Endothelial cell of umbilical vein (primary cell): Measurements from ENCODE around the gene KCNJ5. TPM values are rescaled to one million over a fixed set of nuclear protein-coding genes. Genes with fewer than 3 reads are reported as not detected.

Experiments
- BruUV-seq: library from RNA; stranded (reverse); fragments of 400-500 nt; replicated peaks from 2 replicates; lab custom pipeline; 2021; lab: Mats Ljungman, UMichigan
- CTCF ChIA-PET: fragments of 300-600, 350-600 bp; sonication (Branson Sonifier 250); formaldehyde crosslinking; loops from one replicate; lab custom pipeline; 2021; ENCODE audit warnings: antibody characterized with exemption, inconsistent platforms; lab: Charles Lee
- POLR2A ChIA-PET: fragments of 300-600, 350-600 bp; sonication (Branson Sonifier 250); formaldehyde crosslinking; loops from one replicate; lab custom pipeline; 2021; ENCODE audit warnings: antibody characterized with exemption, inconsistent platforms; lab: Charles Lee
- DNase-seq: peaks from one replicate; pipeline ENCODE4 v3.0.0-alpha.2; 2011; ENCODE audit warnings: low read depth, low spot score
- FAIRE-seq: peaks from 2 replicates; lab custom pipeline; 2011; peaks lifted over from hg19 to GRCh38; lab: Jason Lieb, UNC
- H2AFZ ChIP-seq: 2 replicates; pipeline ENCODE4 v1.6.0; 2012; ENCODE audit warnings: low read depth, low read length, control low read depth, inconsistent platforms
- H3K27ac ChIP-seq: 2 replicates; pipeline ENCODE4 v1.5.1; 2011; ENCODE audit warnings: low read depth, mild to moderate bottlenecking, control low read depth, low read length, moderate library complexity; ENCODE audit not compliant: insufficient read depth
- H3K27me3 ChIP-seq, 2 experiments: 2 replicates each; pipeline versions ENCODE4 v1.6.0 to v1.6.1; 2011; ENCODE audit warnings: low read length in 2 of 2, mixed read lengths in 1 of 2; ENCODE audit not compliant: control insufficient read depth in 2 of 2, insufficient read depth in 2 of 2
- H3K36me3 ChIP-seq, 2 experiments: 2 replicates in 1 of 2; 3 replicates in 1 of 2; pipeline ENCODE4 v1.5.1; 2011; ENCODE audit warnings: low read length in 2 of 2, mild to moderate bottlenecking in 1 of 2, moderate library complexity in 1 of 2; ENCODE audit not compliant: control insufficient read depth in 2 of 2, insufficient read depth in 2 of 2; ENCODE audit errors: extremely low read depth in 1 of 2
- H3K4me1 ChIP-seq: 3 replicates; pipeline ENCODE4 v1.5.1; 2011; ENCODE audit warnings: mild to moderate bottlenecking, low read length; ENCODE audit not compliant: control insufficient read depth, insufficient read depth; ENCODE audit errors: extremely low read depth
- H3K4me2 ChIP-seq: 2 replicates; pipeline ENCODE4 v1.6.1; 2011; ENCODE audit warnings: low read length, control low read depth, mixed read lengths; ENCODE audit not compliant: insufficient read depth
- H3K4me3 ChIP-seq, 3 experiments: fragments of 200-600 bp in 1 of 3; sonication (generic), shearing (Covaris generic) in 1 of 3; replicated peaks in 1 of 3; 2 replicates each; pipeline ENCODE4 v1.5.1; 2011 to 2016; ENCODE audit warnings: control low read depth in 3 of 3, low read length in 3 of 3, mild to moderate bottlenecking in 2 of 3, inconsistent platforms in 1 of 3, low read depth in 1 of 3, moderate library complexity in 1 of 3; ENCODE audit not compliant: insufficient read depth in 1 of 3
- H3K79me2 ChIP-seq: 2 replicates; pipeline ENCODE4 v1.6.0; 2012; ENCODE audit warnings: low read length, inconsistent platforms; ENCODE audit not compliant: control insufficient read depth, insufficient read depth
- H3K9ac ChIP-seq: replicated peaks from 2 replicates; pipeline ENCODE3; 2011; ENCODE audit warnings: low read length, control low read depth; ENCODE audit not compliant: insufficient read depth; ENCODE audit errors: extremely low read depth
- H3K9me1 ChIP-seq: replicated peaks from 3 replicates; pipeline ENCODE4 v1.6.0; 2011; ENCODE audit warnings: mild to moderate bottlenecking, low read length; ENCODE audit not compliant: control insufficient read depth, insufficient read depth; ENCODE audit errors: extremely low read depth
- H3K9me3 ChIP-seq: replicated peaks from 2 replicates; pipeline ENCODE4 v1.5.1; 2012; ENCODE audit warnings: low read length, inconsistent platforms; ENCODE audit not compliant: control insufficient read depth, insufficient read depth
- H4K20me1 ChIP-seq: replicated peaks from 2 replicates; pipeline ENCODE3; 2011; ENCODE audit warnings: mild to moderate bottlenecking, low read length; ENCODE audit not compliant: control insufficient read depth, insufficient read depth; ENCODE audit errors: extremely low read depth
- EZH2 ChIP-seq: IDR thresholded peaks from 2 replicates; pipeline ENCODE4 v1.6.1; 2012; ENCODE audit warnings: borderline replicate concordance, low read depth, mild to moderate bottlenecking, moderate library complexity, low read length, inconsistent platforms; ENCODE audit not compliant: severe bottlenecking
- FOS ChIP-seq: IDR thresholded peaks from 2 replicates; pipeline ENCODE4 v1.6.1; 2011; ENCODE audit warnings: mild to moderate bottlenecking, low read length, moderate library complexity, borderline replicate concordance; ENCODE audit not compliant: insufficient read depth
- GATA2 ChIP-seq: IDR thresholded peaks from 2 replicates; pipeline ENCODE4 v1.7.0; 2011; ENCODE audit warnings: low read depth, mild to moderate bottlenecking, moderate library complexity, mixed read lengths, low read length; ENCODE audit not compliant: insufficient read length, insufficient read depth
- JUN ChIP-seq: IDR thresholded peaks from 2 replicates; pipeline ENCODE4 v1.6.1; 2011; ENCODE audit warnings: borderline replicate concordance, low read depth; ENCODE audit not compliant: insufficient read length, insufficient read depth
- MYC ChIP-seq: IDR thresholded peaks from one replicate; pipeline ENCODE4 v1.6.1; 2011; ENCODE audit warnings: mild to moderate bottlenecking, low read depth, low read length
- POLR2A ChIP-seq: IDR thresholded peaks from 2 replicates; pipeline ENCODE4 v1.6.1; 2012; ENCODE audit warnings: low read depth, mild to moderate bottlenecking, control low read depth, low read length
- POLR2AphosphoS5 ChIP-seq: IDR thresholded peaks from 2 replicates; pipeline ENCODE4 v1.6.1; 2012; ENCODE audit warnings: low read depth, mild to moderate bottlenecking, control low read depth, low read length, moderate library complexity; ENCODE audit not compliant: insufficient read depth
- dilution Hi-C: fragments of 300-500 bp; cut with MboI; formaldehyde crosslinking; loops from one replicate; pipeline ENCODE4 v1.15.0; 2019; ENCODE audit warnings: low sequenced_read_pairs; ENCODE audit not compliant: extremely low pct_ligation_motif_present
- intact Hi-C: fragments of 100-400 bp; cut with micrococcal nuclease; formaldehyde crosslinking; loops from one replicate; pipeline ENCODE4 v1.10.0; 2022
- polyA plus RNA-seq, 4 experiments: library from polyadenylated mRNA; depleted of rRNA in 3 of 4; stranded (reverse) in 3 of 4; unstranded in 1 of 4; fragments of >200 nt; gene quantifications; 2 replicates each; pipeline versions ENCODE4 v1.2.1 to v1.2.3, GENCODE V29; 2011 to 2012; ENCODE audit warnings: missing spikeins in 1 of 4
- total RNA-seq: library from RNA; stranded (reverse); gene quantifications from 2 replicates; pipeline ENCODE4 v1.2.3, GENCODE V29; 2021
- TF ChIP-seq, protein P1 (sequence below): IDR thresholded peaks from 2 replicates; pipeline ENCODE4 v1.6.1; 2011; ENCODE audit not compliant: insufficient read depth, insufficient read length
- TF ChIP-seq, protein P2 (sequence below), 2 donors: IDR thresholded peaks; 1 replicate in 1 of 2; 2 replicates in 1 of 2; pipeline ENCODE4 v1.5.1; 2011; ENCODE audit warnings: low read length in 2 of 2, mild to moderate bottlenecking in 2 of 2, moderate library complexity in 2 of 2, control low read depth in 1 of 2, inconsistent platforms in 1 of 2, low read depth in 1 of 2; ENCODE audit not compliant: insufficient read depth in 1 of 2; ENCODE audit errors: extremely low read depth in 1 of 2

Gene KCNJ5
- total and polyA plus RNA-seq, 2 donors (not counting 3 experiments of a cell fraction or from before 2014, with no cell fraction given) = 0.13 TPM; not detected in 1

DNA sequence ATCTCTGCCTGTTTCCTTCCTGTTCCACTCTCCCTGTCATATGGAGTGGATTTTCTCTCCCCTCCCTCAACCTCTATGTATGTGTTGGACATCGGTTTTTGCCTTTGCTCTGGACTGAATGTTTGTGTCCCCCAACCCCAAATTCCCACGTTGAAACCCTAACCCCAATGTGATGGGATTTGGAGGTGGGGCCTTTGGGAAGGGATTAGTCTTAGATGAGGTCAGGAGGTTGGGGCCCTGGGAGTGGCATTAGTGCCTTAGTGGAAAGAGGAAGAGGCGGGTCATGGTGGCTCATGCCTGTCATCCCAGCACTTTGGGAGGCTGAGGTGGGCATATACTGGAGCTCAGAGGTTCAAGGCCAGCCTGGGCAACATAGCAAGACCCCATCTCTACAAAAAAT lies 39.9 kb downstream of the KCNJ5 start:
- Histone ChIP-seq H3K79me2 (no peaks in the 10 kb centered on the region), H3K9ac (no peak overlapping the region), H2AFZ (no peak overlapping the region), H3K9me1 (no peaks in the 10 kb centered on the region), H3K9me3 (no peaks in the 10 kb centered on the region), H3K4me1 (no peaks in the 10 kb centered on the region), H3K27me3 (peaks cover 0 to 2% of the 10 kb centered on the region in 2 experiments), H3K4me3 (no peak overlapping the region), H3K4me2 (no peak overlapping the region), H3K27ac (no peak overlapping the region), H4K20me1 (no peaks in the 10 kb centered on the region), H3K36me3 (no peaks in the 10 kb centered on the region)
- TF ChIP-seq POLR2AphosphoS5 = no peak
- no peak for TF ChIP-seq EZH2
- no peak for TF ChIP-seq MYC
- no peak for TF ChIP-seq POLR2A
- TF ChIP-seq, protein P1, sequence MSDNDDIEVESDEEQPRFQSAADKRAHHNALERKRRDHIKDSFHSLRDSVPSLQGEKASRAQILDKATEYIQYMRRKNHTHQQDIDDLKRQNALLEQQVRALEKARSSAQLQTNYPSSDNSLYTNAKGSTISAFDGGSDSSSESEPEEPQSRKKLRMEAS = no peak
- no peak for TF ChIP-seq GATA2
- TF ChIP-seq, protein P2, sequence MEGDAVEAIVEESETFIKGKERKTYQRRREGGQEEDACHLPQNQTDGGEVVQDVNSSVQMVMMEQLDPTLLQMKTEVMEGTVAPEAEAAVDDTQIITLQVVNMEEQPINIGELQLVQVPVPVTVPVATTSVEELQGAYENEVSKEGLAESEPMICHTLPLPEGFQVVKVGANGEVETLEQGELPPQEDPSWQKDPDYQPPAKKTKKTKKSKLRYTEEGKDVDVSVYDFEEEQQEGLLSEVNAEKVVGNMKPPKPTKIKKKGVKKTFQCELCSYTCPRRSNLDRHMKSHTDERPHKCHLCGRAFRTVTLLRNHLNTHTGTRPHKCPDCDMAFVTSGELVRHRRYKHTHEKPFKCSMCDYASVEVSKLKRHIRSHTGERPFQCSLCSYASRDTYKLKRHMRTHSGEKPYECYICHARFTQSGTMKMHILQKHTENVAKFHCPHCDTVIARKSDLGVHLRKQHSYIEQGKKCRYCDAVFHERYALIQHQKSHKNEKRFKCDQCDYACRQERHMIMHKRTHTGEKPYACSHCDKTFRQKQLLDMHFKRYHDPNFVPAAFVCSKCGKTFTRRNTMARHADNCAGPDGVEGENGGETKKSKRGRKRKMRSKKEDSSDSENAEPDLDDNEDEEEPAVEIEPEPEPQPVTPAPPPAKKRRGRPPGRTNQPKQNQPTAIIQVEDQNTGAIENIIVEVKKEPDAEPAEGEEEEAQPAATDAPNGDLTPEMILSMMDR (IDR thresholded peaks at IDR 0.05; ENCODE audit: extremely low read depth in 1 of 2, insufficient read depth in 1 of 2, low read depth in 1 of 2, low read length in 2 of 2) = no peak
- no peak for TF ChIP-seq FOS
- no peak for TF ChIP-seq JUN
- DNase-seq = no peak
- dilution Hi-C loops (no loop called here), intact Hi-C loops (no loop called here)
- CTCF ChIA-PET = no interaction called here
- no TSS peak for BruUV-seq
- FAIRE-seq = no peak
- POLR2A ChIA-PET = no interaction called here
